HFF-Myc (cell line): ENCODE results near the gene NUP188.
"Not testable (repeated sequence)": the region's sequence is repeated elsewhere in the genome, so short reads cannot be mapped to it uniquely, and the experiment has no call there.

Experiments
- DNase-seq: peaks from one replicate; pipeline ENCODE4 v3.0.0-alpha.2; 2011; ENCODE audit warnings: low read depth; ENCODE audit errors: extremely low read depth
- H3K4me3 ChIP-seq: replicated peaks from 2 replicates; pipeline ENCODE4 v1.5.1; 2011; ENCODE audit warnings: low read depth, mild to moderate bottlenecking, control low read depth, low read length
- CTCF ChIP-seq: IDR thresholded peaks from 2 replicates; pipeline ENCODE4 v1.5.1; 2012; ENCODE audit warnings: mild to moderate bottlenecking, low read depth, low read length, control low read depth; ENCODE audit errors: missing control alignments

Gene NUP188

GRCh38 chr9:128937310-128938165 is 10.0 kb upstream of the NUP188 start:
- DNase-seq: no peak
- TF ChIP-seq CTCF: no peak
- H3K4me3 ChIP-seq: no peak overlapping the region

- TF ChIP-seq CTCF: no peak
- DNase-seq: no peak
- no peak overlapping the region for H3K4me3 ChIP-seq
These were observed 7.1 kb upstream of the NUP188 start for GRCh38 chr9:128940271-128940921.

GRCh38 chr9:128940946-128941755 is 6.3 kb upstream of the NUP188 start:
- TF ChIP-seq CTCF: no peak
- DNase-seq: no peak
- no peak overlapping the region for H3K4me3 ChIP-seq

- TF ChIP-seq CTCF: no peak
- H3K4me3 ChIP-seq: no peak overlapping the region
- no peak for DNase-seq
These were observed 3.5 kb upstream of the NUP188 start for GRCh38 chr9:128943832-128944620.

GRCh38 chr9:128944966-128945365 is 2.5 kb upstream of the NUP188 start:
- DNase-seq, H3K4me3 ChIP-seq: not testable (repeated sequence)

GRCh38 chr9:128945798-128946501 is 1.5 kb upstream of the NUP188 start:
- TF ChIP-seq CTCF: no peak
- DNase-seq: no peak
- H3K4me3 ChIP-seq: peak overlapping the region; percentile 96
